Fibroblast of pulmonary artery (primary cell): Measurements from ENCODE around the gene VASN.

Experiments
- DNase-seq: peaks from one replicate; pipeline ENCODE4 v3.0.0-alpha.2; 2010; ENCODE audit warnings: low read depth
- H3K4me3 ChIP-seq: replicated peaks from 2 replicates; pipeline ENCODE4 v1.5.1; 2011; ENCODE audit warnings: low read depth, mild to moderate bottlenecking, control low read depth, low read length, moderate library complexity
- TF ChIP-seq, protein P1 (sequence below): IDR thresholded peaks from 2 replicates; pipeline ENCODE4 v1.5.1; 2011; ENCODE audit warnings: mild to moderate bottlenecking, control low read depth, low read length, inconsistent platforms; ENCODE audit errors: missing control alignments

The VASN gene

DNA sequence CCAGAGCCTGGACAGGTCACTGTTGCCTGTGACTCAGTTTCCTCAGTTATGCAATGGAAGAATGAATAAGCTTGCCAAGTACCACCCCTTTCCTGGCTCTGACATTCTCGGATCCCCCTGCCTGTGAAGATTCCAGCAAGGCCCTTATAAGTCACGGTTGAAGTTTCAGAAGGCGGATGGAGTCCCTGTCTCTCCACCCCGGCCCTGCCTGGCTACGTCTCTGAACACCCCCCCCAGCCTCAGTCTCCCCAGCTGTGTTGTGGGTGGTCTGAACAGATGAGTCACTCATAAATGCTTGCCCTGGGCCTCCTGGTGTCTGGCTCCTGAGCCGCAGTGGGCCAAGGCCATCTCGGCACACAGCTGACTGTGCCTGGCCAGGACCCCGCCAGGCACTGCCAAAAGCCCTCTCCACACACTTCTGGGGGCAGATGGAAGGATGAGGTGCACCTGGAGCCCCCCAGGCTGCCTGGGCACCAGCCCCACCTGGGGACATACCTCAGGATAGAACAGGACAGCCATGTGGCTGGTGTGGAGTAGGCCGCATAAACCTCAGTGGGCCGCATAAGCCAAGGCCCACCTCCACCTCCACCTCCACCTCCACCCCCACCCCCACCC is 15.4 kb downstream of the VASN start:
- TF ChIP-seq, protein P1, sequence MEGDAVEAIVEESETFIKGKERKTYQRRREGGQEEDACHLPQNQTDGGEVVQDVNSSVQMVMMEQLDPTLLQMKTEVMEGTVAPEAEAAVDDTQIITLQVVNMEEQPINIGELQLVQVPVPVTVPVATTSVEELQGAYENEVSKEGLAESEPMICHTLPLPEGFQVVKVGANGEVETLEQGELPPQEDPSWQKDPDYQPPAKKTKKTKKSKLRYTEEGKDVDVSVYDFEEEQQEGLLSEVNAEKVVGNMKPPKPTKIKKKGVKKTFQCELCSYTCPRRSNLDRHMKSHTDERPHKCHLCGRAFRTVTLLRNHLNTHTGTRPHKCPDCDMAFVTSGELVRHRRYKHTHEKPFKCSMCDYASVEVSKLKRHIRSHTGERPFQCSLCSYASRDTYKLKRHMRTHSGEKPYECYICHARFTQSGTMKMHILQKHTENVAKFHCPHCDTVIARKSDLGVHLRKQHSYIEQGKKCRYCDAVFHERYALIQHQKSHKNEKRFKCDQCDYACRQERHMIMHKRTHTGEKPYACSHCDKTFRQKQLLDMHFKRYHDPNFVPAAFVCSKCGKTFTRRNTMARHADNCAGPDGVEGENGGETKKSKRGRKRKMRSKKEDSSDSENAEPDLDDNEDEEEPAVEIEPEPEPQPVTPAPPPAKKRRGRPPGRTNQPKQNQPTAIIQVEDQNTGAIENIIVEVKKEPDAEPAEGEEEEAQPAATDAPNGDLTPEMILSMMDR, result no peak
- H3K4me3 ChIP-seq, result no peak overlapping the region
- DNase-seq, result peak; percentile 61

DNA sequence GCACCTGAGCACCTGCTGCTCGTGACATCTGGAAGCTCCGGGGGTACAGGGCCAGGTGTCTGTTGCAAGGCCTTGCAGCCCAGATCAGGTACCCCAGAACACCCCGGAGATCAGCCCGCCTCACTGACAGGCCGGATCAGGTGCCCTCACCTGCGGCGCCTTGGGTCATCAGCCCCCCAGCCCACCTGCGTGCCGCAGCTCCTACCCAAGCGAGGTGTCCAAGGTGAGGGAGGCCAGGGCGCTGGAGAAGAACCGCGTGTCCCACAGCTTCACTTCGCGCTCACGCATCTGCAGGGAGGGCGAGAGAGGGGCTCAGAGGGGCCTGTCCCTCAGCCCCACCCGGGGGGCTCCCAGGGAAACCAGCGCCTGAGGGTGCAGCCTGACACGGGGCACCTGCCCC is 16.1 kb downstream of the VASN start:
- no peak for DNase-seq
- H3K4me3 ChIP-seq, result no peak overlapping the region
- TF ChIP-seq, protein P1, result no peak

GRCh38 chr16:4388271-4389021 is 16.8 kb downstream of the VASN start:
- TF ChIP-seq, protein P1, result no peak
- no peak for DNase-seq
- H3K4me3 ChIP-seq, result no peak overlapping the region

GRCh38 chr16:4389051-4389955 is 17.7 kb downstream of the VASN start:
- TF ChIP-seq, protein P1, result no peak
- no peak overlapping the region for H3K4me3 ChIP-seq
- no peak for DNase-seq

DNA sequence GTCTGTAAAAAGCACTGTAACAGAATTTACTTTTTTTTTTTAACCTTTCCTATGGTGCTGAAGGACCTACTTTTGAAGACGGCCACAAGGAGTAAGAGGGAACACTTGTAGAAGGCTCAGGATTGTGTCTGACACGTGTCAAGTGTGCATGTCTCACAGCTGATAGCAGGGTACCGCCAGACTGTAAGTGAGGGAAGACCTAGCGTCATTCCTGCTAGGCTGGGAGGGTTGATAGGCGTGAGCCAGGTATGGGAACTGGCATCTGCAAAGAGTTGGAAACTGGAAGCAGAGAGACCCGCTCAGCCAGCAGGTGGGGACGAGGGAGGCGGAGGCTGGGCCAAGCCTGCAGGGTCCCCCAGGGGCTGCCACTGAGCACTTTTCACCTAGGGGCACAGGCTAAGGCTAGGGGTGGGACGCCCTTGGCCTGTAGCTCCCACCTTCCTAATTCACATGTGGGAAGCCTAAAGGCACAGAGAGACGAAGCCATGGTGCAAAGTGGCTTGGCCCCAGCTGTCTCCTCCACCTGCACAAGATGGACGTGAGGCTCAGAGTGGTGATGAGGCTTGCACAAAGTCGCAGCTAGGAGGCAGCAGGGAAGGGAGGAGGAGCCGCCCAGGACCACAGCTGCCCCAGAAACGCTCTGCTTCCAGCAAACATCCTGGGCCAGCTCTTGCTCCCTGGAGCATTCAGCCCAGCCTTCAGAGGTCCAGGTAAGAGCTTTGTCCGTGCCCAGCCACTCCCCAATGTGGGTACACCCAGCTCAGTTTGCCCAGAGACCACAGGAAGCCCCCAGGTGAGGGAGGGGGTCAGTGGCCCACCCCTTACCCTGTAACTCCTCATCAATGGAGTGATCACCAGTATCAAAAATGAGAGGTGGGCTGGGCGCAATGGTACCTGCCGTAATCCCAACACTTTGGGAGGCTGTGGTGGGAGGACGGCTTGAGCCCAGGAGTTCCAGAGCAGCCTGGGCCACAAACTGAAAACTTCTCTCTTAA is 18.9 kb downstream of the VASN start:
- no peak overlapping the region for H3K4me3 ChIP-seq
- TF ChIP-seq, protein P1, result no peak
- DNase-seq, result no peak

DNA sequence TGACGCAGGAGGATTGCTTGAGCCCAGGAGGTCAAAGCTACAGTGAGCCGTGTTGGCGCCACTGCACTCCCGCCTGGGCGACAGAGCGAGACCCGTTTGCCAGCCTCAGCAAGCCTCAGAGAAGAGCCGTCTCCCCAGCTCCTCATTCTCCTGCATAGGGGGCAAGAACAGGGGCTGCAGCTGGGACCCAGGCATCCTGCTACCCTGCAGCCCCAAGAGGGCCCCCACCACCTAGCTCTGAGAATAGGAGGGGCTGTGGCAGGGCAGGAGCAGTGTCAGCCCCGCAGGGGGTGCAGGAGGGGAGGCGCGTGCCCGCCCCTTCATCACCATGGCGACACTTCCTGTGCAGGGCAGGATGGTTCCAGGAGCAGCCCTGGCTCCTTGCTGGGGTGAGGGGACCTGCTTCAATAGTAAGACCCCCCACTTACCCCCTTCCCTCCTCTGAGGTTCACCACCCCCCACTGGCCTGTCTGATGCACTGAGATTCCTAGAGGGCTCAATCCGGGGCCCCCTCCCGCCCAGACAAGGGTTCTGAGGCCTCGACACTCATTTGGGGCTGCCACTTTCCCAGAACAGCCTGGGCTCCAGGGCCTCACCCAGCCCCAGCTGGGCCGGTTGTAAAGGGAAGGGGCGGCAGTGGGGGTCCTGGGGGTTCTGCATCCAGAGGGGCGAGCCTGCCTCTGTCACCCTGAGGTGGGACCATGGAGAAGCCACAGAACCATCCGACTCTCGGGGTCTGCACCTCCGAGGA is 20.2 kb downstream of the VASN start:
- no peak overlapping the region for H3K4me3 ChIP-seq
- TF ChIP-seq, protein P1, result no peak
- no peak for DNase-seq
